ENCODE results near the gene AHCTF1. TPM values are rescaled to one million over a fixed set of nuclear protein-coding genes. Genes with fewer than 3 reads are reported as not detected.
"Not testable (repeated sequence)": the region's sequence is repeated elsewhere in the genome, so short reads cannot be mapped to it uniquely, and the experiment has no call there.

Gene AHCTF1
- total RNA-seq, 1 experiment from 2014 or later: 44.3 TPM

- no peaks in the 10 kb centered on the region for H3K79me2 ChIP-seq (ENCODE audit: insufficient read depth, low read length)
- peaks cover 40 to 88% (median 74%) of the 10 kb centered on the region in 3 experiments; a peak in 6 of 7 replicates for H3K36me3 Mint-ChIP-seq (ENCODE audit: insufficient read depth in 1 of 3, low read depth in 3 of 3)
- no peak overlapping the region for H3K4me2 ChIP-seq (ENCODE audit: insufficient read depth, insufficient read length, low read length)
- H3K9me3 ChIP-seq (ENCODE audit: control insufficient read depth, low read depth, low read length): no peaks in the 10 kb centered on the region
- no peak overlapping the region for H3K4me3 Mint-ChIP-seq
- no peaks in the 10 kb centered on the region for H4K20me1 ChIP-seq (ENCODE audit: control insufficient read depth, insufficient read depth, insufficient read length)
- H3K27ac Mint-ChIP-seq: no peak overlapping the region
- no peak overlapping the region for H2BK5ac ChIP-seq (ENCODE audit: insufficient read length, low read length)
- H3K9me3 Mint-ChIP-seq: no peaks in the 10 kb centered on the region
- H2BK15ac ChIP-seq (ENCODE audit: low read depth, low read length): no peak overlapping the region
- H3K27me3 ChIP-seq (ENCODE audit: insufficient read depth, low read length): no peaks in the 10 kb centered on the region
- H3K27me3 Mint-ChIP-seq (ENCODE audit: low read depth): no peaks in the 10 kb centered on the region
- no peak overlapping the region for H3K4ac ChIP-seq (ENCODE audit: low read depth, low read length)
- no peak for TF ChIP-seq CTCF (conservative IDR thresholded peaks at IDR 0.05)
- no peak overlapping the region for H3K18ac ChIP-seq (ENCODE audit: insufficient read length, low read depth, low read length)
- no peaks in the 10 kb centered on the region for H3K4me1 ChIP-seq (ENCODE audit: insufficient read depth, low read length)
- H2AFZ ChIP-seq (ENCODE audit: low read length): no peak overlapping the region
- H4K5ac ChIP-seq (ENCODE audit: insufficient read length, low read depth, low read length): no peak overlapping the region
- no peak overlapping the region for H2AK5ac ChIP-seq (ENCODE audit: insufficient read length, low read length)
- H4K91ac ChIP-seq (ENCODE audit: insufficient read length, low read depth, low read length): no peak overlapping the region
- H3K14ac ChIP-seq (ENCODE audit: insufficient read depth, low read length): no peak overlapping the region
- H4K8ac ChIP-seq (replicated peaks; ENCODE audit: insufficient read length, low read depth, low read length): no peak overlapping the region
- H2BK120ac ChIP-seq (ENCODE audit: low read depth, low read length, poor library complexity, severe bottlenecking): no peak overlapping the region
- H3K27ac ChIP-seq (ENCODE audit: insufficient read length, low read depth, low read length): no peak overlapping the region
- no peak overlapping the region for H3T11ph ChIP-seq (ENCODE audit: low read length)
- H3K56ac ChIP-seq (ENCODE audit: insufficient read length, low read depth, low read length): no peak overlapping the region
- H3K23me2 ChIP-seq (ENCODE audit: insufficient read length, low read depth, low read length, poor library complexity, severe bottlenecking): no peaks in the 10 kb centered on the region
- no peak overlapping the region for H2BK12ac ChIP-seq (ENCODE audit: insufficient read length, low read depth, low read length)
- WGBS (ENCODE audit: extremely low coverage, insufficient read length, low lambda C conversion rate): no CpG with 5 or more reads among the region's 1 CpG
- no peaks in the 10 kb centered on the region for H3K79me1 ChIP-seq (ENCODE audit: insufficient read depth, low read depth, low read length, poor library complexity, severe bottlenecking)
- H3K4me1 Mint-ChIP-seq: no peaks in the 10 kb centered on the region
- H2BK20ac ChIP-seq (ENCODE audit: low read depth, low read length, poor library complexity, severe bottlenecking): no peak overlapping the region
- DNase-seq: no peak
- no peak overlapping the region for H3K9ac ChIP-seq (ENCODE audit: extremely low read depth, insufficient read length, low read length)
- no peak overlapping the region for H3K23ac ChIP-seq (ENCODE audit: insufficient read length, low read depth, low read length)
These were observed 75.4 kb downstream of the AHCTF1 start for GRCh38 chr1:246856371-246856770.

GRCh38 chr1:246850640-246851039 lies 81.1 kb downstream of the AHCTF1 start:
- not testable (repeated sequence) for H3K4ac ChIP-seq (ENCODE audit: low read depth, low read length); H3K4me2 ChIP-seq (ENCODE audit: insufficient read depth, insufficient read length, low read length); H2BK15ac ChIP-seq (ENCODE audit: low read depth, low read length)

More at GRCh38 chr1:246850640-246851039, 81.1 kb downstream of the AHCTF1 start:
- peaks cover 41 to 82% (median 79%) of the 10 kb centered on the region in 3 experiments; a peak in 6 of 7 replicates for H3K36me3 Mint-ChIP-seq (ENCODE audit: insufficient read depth in 1 of 3, low read depth in 3 of 3)
- not testable (repeated sequence) for H3K18ac ChIP-seq (ENCODE audit: insufficient read length, low read depth, low read length); H3T11ph ChIP-seq (ENCODE audit: low read length); DNase-seq; H3K27me3 ChIP-seq (ENCODE audit: insufficient read depth, low read length); H3K79me2 ChIP-seq (ENCODE audit: insufficient read depth, low read length); H3K14ac ChIP-seq (ENCODE audit: insufficient read depth, low read length); H3K27ac Mint-ChIP-seq; H3K56ac ChIP-seq (ENCODE audit: insufficient read length, low read depth, low read length); H2BK12ac ChIP-seq (ENCODE audit: insufficient read length, low read depth, low read length); H4K8ac ChIP-seq (replicated peaks; ENCODE audit: insufficient read length, low read depth, low read length); H3K4me1 Mint-ChIP-seq; H3K9me3 Mint-ChIP-seq; H3K4me1 ChIP-seq (ENCODE audit: insufficient read depth, low read length); H3K23me2 ChIP-seq (ENCODE audit: insufficient read length, low read depth, low read length, poor library complexity, severe bottlenecking); H2AK5ac ChIP-seq (ENCODE audit: insufficient read length, low read length); H4K91ac ChIP-seq (ENCODE audit: insufficient read length, low read depth, low read length); H4K5ac ChIP-seq (ENCODE audit: insufficient read length, low read depth, low read length); H3K23ac ChIP-seq (ENCODE audit: insufficient read length, low read depth, low read length); H2BK5ac ChIP-seq (ENCODE audit: insufficient read length, low read length); H3K9ac ChIP-seq (ENCODE audit: extremely low read depth, insufficient read length, low read length); H2BK20ac ChIP-seq (ENCODE audit: low read depth, low read length, poor library complexity, severe bottlenecking); H3K4me3 Mint-ChIP-seq; H2BK120ac ChIP-seq (ENCODE audit: low read depth, low read length, poor library complexity, severe bottlenecking); H3K79me1 ChIP-seq (ENCODE audit: insufficient read depth, low read depth, low read length, poor library complexity, severe bottlenecking); H3K9me3 ChIP-seq (ENCODE audit: control insufficient read depth, low read depth, low read length); H3K27me3 Mint-ChIP-seq (ENCODE audit: low read depth); H3K27ac ChIP-seq (ENCODE audit: insufficient read length, low read depth, low read length); H2AFZ ChIP-seq (ENCODE audit: low read length); H4K20me1 ChIP-seq (ENCODE audit: control insufficient read depth, insufficient read depth, insufficient read length)
- no CpG with 5 or more reads among the region's 5 CpGs for WGBS (ENCODE audit: extremely low coverage, insufficient read length, low lambda C conversion rate)

All from H9 (cell line).